ENCODE measurements around the gene CGB8.

Gene CGB8

GRCh38 chr19:49004133-49004532 is 44.8 kb downstream of the CGB8 start:
- no peak for DNase-seq

GRCh38 chr19:48999481-49000325 is 49.2 kb downstream of the CGB8 start:
- peak; percentile 65 for DNase-seq

- DNase-seq, result peak; percentile 50
Measured at GRCh38 chr19:48997972-48998371, 50.9 kb downstream of the CGB8 start.
